HepG2 (cell line): ENCODE results near the gene SLC4A2. TPM values are rescaled to one million over a fixed set of nuclear protein-coding genes. Genes with fewer than 3 reads are reported as not detected.

Experiments used
- CENPBD1 ChIP-seq: sonication (generic); formaldehyde crosslinking; IDR thresholded peaks from 2 replicates; pipeline ENCODE4 v1.8.0; 2022; ENCODE audit warnings: missing genetic modification reagents, low read depth, mild to moderate bottlenecking, borderline replicate concordance
- CREB1 ChIP-seq, 2 experiments: fragments of 450-650 bp in 1 of 2; IDR thresholded peaks; 2 replicates each; pipeline ENCODE4 v1.6.1; 2016 to 2017; ENCODE audit warnings: control low read depth in 1 of 2, mild to moderate bottlenecking in 1 of 2, missing compliant biosample characterization in 1 of 2, missing genetic modification characterization in 1 of 2
- CTCF ChIP-seq: sonication (generic); formaldehyde crosslinking; IDR thresholded peaks from 2 replicates; pipeline ENCODE4 v1.5.0; 2020; ENCODE audit warnings: mild to moderate bottlenecking, missing genetic modification reagents, moderate library complexity
- FOXP4 ChIP-seq: sonication (generic); formaldehyde crosslinking; IDR thresholded peaks from 2 replicates; pipeline ENCODE4 v1.4.0; 2020; ENCODE audit warnings: missing genetic modification reagents
- MIER2 ChIP-seq: IDR thresholded peaks from 2 replicates; pipeline ENCODE4 v1.6.1; 2016; ENCODE audit warnings: missing biosample characterization, missing genetic modification reagents
- NFRKB ChIP-seq: fragments of 450-650 bp; IDR thresholded peaks from 2 replicates; pipeline ENCODE4 v1.6.1; 2017
- SAP130 ChIP-seq: IDR thresholded peaks from 2 replicates; pipeline ENCODE4 v1.6.1; 2016; ENCODE audit warnings: low read depth
- SIN3B ChIP-seq: fragments of 150-350 bp; IDR thresholded peaks from 2 replicates; pipeline ENCODE4 v1.6.1; 2014; ENCODE audit warnings: low read length
- TCF7L2 ChIP-seq: IDR thresholded peaks from 2 replicates; pipeline ENCODE4 v1.6.1; 2011; ENCODE audit warnings: mild to moderate bottlenecking, low read depth, low read length, moderate library complexity
- TRIM22 ChIP-seq: fragments of 450-650 bp; IDR thresholded peaks from 2 replicates; pipeline ENCODE4 v1.6.1; 2017
- ZKSCAN1 ChIP-seq: fragments of 150-350 bp; IDR thresholded peaks from 2 replicates; pipeline ENCODE4 v1.6.1; 2014; ENCODE audit warnings: low read length
- ZNF234 ChIP-seq: sonication (generic); formaldehyde crosslinking; conservative IDR thresholded peaks from 2 replicates; pipeline ENCODE4 v1.5.1; 2020; ENCODE audit warnings: mild to moderate bottlenecking, missing genetic modification reagents
- ZNF263 ChIP-seq: sonication (generic); formaldehyde crosslinking; IDR thresholded peaks from 2 replicates; pipeline ENCODE4 v1.4.0; 2020; ENCODE audit warnings: missing genetic modification reagents
- ZNF274 ChIP-seq: sonication (generic); formaldehyde crosslinking; IDR thresholded peaks from 2 replicates; pipeline ENCODE4 v1.5.1; 2020; ENCODE audit warnings: mild to moderate bottlenecking, missing genetic modification reagents
- ZNF484 ChIP-seq: sonication (generic); formaldehyde crosslinking; IDR thresholded peaks from 2 replicates; pipeline ENCODE4 v1.5.1; 2020; ENCODE audit warnings: mild to moderate bottlenecking, low read depth, missing genetic modification reagents, borderline replicate concordance
- ZNF574 ChIP-seq: sonication (generic); formaldehyde crosslinking; IDR thresholded peaks from 2 replicates; pipeline ENCODE4 v1.4.0; 2020; ENCODE audit warnings: missing genetic modification reagents
- ZNF580 ChIP-seq: IDR thresholded peaks from 2 replicates; pipeline ENCODE4 v1.6.1; 2016; ENCODE audit warnings: low read depth, borderline replicate concordance
- ZNF839 ChIP-seq: sonication (generic); formaldehyde crosslinking; IDR thresholded peaks from 2 replicates; pipeline ENCODE4 v1.4.0; 2020; ENCODE audit warnings: missing genetic modification reagents, mild to moderate bottlenecking, borderline replicate concordance
- ZSCAN5A ChIP-seq: sonication (generic); formaldehyde crosslinking; IDR thresholded peaks from 2 replicates; pipeline ENCODE4 v1.8.0; 2022; ENCODE audit warnings: mild to moderate bottlenecking, missing genetic modification reagents, borderline replicate concordance
- polyA plus RNA-seq, 8 experiments: library from polyadenylated mRNA; depleted of rRNA in 3 of 8; stranded (reverse) in 7 of 8; unstranded in 1 of 8; fragments of >200 nt; fragmentation: Illumina TruSeq in 4 of 8; extraction: Trizol in 4 of 8; gene quantifications; 2 replicates each; pipeline versions ENCODE4 v1.2.1 to v1.2.3, GENCODE V29; 2011 to 2016; ENCODE audit warnings: low read depth in 4 of 8, missing spikeins in 1 of 8, mixed read lengths in 1 of 8; ENCODE audit not compliant: insufficient read depth in 1 of 8
- total RNA-seq, 5 experiments: library from RNA; depleted of rRNA; stranded (reverse); fragments of >200 nt; fragmentation: Illumina TruSeq; extraction: Trizol; gene quantifications; 2 replicates each; pipeline ENCODE4 v1.2.3, GENCODE V29; 2016; ENCODE audit warnings: low read depth in 1 of 5

SLC4A2 gene
- total and polyA plus RNA-seq, 2 of the 13 experiments (the other 11 are each of a cell fraction or from before 2014, with no cell fraction given), result 51.9 to 73.4 TPM

GRCh38 chr7:151062399-151063211 is 3.2 kb downstream of the SLC4A2 start (continued):
- TF ChIP-seq ZNF574 (CRISPR knock-in tag), result peak; percentile 14; the same call in 1 of the 2 replicates
- no peak for TF ChIP-seq FOXP4 (CRISPR knock-in tag)
- 0 out of 2 replicates have a peak, but pooled peaks have one; percentile 3 for TF ChIP-seq CTCF (CRISPR knock-in tag)
- no peak for TF ChIP-seq MIER2 (CRISPR knock-in tag)
- no peak for TF ChIP-seq ZNF839 (CRISPR knock-in tag)
- no peak for TF ChIP-seq SIN3B
- no peak for TF ChIP-seq ZNF580 (CRISPR knock-in tag)
- TF ChIP-seq CREB1 (IDR thresholded peaks at IDR 0.05), result 0 out of 2 replicates have a peak, but pooled peaks have one; percentile 18
- no peak for TF ChIP-seq CREB1 (CRISPR knock-in tag; IDR thresholded peaks at IDR 0.05)
- TF ChIP-seq ZNF484, result no peak
- TF ChIP-seq TRIM22, result no peak
- TF ChIP-seq NFRKB, result no peak
- TF ChIP-seq ZNF274 (CRISPR knock-in tag), result no peak
- no peak for TF ChIP-seq ZKSCAN1
- no peak for TF ChIP-seq TCF7L2
- no peak for TF ChIP-seq CENPBD1 (CRISPR knock-in tag)
- TF ChIP-seq ZNF263 (CRISPR knock-in tag), result no peak
- TF ChIP-seq ZNF234, result no peak
- peak; percentile 82 for TF ChIP-seq SAP130
- no peak for TF ChIP-seq ZSCAN5A (CRISPR knock-in tag)
